ENCODE measurements around the gene ACLY.
"Not testable (repeated sequence)": the region's sequence is repeated elsewhere in the genome, so short reads cannot be mapped to it uniquely, and the experiment has no call there.

ACLY gene

GRCh38 chr17:41939693-41940090 lies 20.9 kb upstream of the ACLY start:
- no peak for DNase-seq (ENCODE audit: low read depth)
- H3K4me3 ChIP-seq (ENCODE audit: low read length) = no peak overlapping the region
- TF ChIP-seq, protein P1, sequence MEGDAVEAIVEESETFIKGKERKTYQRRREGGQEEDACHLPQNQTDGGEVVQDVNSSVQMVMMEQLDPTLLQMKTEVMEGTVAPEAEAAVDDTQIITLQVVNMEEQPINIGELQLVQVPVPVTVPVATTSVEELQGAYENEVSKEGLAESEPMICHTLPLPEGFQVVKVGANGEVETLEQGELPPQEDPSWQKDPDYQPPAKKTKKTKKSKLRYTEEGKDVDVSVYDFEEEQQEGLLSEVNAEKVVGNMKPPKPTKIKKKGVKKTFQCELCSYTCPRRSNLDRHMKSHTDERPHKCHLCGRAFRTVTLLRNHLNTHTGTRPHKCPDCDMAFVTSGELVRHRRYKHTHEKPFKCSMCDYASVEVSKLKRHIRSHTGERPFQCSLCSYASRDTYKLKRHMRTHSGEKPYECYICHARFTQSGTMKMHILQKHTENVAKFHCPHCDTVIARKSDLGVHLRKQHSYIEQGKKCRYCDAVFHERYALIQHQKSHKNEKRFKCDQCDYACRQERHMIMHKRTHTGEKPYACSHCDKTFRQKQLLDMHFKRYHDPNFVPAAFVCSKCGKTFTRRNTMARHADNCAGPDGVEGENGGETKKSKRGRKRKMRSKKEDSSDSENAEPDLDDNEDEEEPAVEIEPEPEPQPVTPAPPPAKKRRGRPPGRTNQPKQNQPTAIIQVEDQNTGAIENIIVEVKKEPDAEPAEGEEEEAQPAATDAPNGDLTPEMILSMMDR (IDR thresholded peaks at IDR 0.05; ENCODE audit: insufficient read depth, low read depth, low read length, missing control alignments) = no peak

DNA sequence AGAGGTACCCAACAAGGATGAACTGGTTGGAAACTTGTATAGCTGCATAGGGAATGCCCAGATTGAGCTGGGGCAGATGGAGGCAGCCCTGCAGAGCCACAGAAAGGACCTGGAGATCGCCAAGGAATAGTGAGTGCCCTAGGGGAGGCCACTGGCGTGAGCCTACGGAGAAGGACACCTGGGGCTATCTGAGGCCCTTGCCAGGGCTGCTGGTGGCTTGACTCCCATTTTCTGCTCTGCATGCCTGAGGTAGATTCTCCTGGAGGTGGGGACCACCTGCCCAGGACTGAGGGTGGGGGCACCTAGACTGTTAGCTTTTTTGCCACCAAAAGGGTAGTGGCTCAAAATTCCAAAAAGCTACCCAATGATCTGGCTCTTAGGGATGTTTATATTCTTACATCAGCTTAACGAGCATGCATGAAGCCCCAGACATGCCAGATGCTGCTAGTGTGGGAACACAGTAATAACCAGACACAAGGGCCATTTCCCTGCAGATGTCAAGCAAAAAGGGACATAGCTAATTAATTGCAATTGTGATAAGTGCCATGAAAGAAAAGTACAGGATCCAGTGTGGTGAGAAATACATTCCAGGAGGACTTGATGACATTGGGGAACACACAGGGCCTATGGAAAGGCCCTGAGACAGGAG lies 20.4 kb upstream of the ACLY start:
- no peak for DNase-seq (ENCODE audit: low read depth)
- TF ChIP-seq, protein P1 (IDR thresholded peaks at IDR 0.05; ENCODE audit: insufficient read depth, low read depth, low read length, missing control alignments) = no peak
- no peak overlapping the region for H3K4me3 ChIP-seq (ENCODE audit: low read length)

DNA sequence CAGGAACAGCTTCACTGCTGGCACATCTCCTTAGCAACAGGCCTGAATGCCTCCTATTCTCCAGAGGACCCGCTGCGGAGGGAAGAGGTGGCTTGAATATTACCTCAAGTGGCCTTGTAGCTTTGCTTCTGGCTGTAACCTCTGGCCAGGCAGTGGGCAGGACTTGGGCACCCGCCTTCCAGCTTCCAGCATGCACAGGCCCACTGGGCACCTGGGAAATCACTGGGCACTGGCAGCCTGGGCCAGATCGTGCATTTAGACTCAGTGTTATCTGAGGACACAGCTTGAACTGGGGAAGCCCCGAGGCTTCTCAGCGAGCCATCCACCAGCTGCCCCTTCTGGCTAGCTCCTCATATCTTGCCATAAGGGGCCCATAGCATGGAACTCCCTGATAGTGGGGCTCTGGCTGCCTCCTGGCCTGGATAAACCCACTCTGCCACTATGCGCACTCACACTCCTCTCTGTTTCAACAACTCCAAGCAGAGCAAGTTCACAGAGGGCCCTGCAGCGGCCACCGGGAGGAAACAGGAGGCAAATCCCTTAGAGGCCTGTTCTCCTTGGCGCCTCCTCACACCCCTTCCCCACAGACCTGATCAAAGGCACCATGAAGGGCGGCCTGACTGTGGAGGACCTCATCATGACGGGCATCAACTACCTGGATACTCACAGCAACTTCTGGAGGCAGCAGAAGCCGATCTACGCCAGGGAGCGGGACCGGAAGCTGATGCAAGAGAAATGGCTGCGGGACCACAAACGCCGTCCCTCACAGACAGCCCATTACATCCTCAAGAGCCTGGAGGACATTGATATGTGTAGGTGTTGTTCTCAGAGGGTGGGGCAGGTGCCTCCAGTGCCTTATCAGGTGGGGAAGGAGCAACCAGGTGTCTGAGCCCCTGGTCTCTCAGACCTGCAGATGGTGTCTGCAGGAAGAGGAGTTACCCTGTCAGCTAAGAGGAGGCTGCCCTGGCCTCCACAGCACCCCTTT lies 19.5 kb upstream of the ACLY start:
- TF ChIP-seq, protein P1 (IDR thresholded peaks at IDR 0.05; ENCODE audit: insufficient read depth, low read depth, low read length, missing control alignments) = no peak
- no peak for DNase-seq (ENCODE audit: low read depth)
- no peak overlapping the region for H3K4me3 ChIP-seq (ENCODE audit: low read length)

DNA sequence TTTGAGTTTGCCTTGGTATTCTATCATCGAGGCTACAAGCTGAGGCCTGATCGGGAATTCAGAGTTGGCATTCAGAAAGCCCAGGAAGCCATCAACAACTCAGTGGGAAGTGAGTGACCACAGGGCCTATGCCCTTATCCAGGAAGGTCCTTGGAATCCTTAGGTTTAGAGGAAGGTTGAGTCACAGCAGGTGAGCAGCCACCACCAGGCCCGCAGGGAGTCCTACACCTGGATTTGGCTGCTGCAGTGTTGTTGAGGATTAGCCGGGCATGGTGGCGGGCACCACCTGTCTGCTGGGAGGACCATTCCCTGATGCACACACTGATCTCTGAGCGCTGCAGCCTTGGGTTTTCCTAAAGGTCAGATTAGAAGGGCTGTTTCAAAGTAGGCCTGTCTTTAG lies 16.9 kb upstream of the ACLY start:
- TF ChIP-seq, protein P1 (IDR thresholded peaks at IDR 0.05; ENCODE audit: insufficient read depth, low read depth, low read length, missing control alignments) = no peak
- H3K4me3 ChIP-seq (ENCODE audit: low read length) = no peak overlapping the region
- DNase-seq (ENCODE audit: low read depth) = peak; percentile 17

DNA sequence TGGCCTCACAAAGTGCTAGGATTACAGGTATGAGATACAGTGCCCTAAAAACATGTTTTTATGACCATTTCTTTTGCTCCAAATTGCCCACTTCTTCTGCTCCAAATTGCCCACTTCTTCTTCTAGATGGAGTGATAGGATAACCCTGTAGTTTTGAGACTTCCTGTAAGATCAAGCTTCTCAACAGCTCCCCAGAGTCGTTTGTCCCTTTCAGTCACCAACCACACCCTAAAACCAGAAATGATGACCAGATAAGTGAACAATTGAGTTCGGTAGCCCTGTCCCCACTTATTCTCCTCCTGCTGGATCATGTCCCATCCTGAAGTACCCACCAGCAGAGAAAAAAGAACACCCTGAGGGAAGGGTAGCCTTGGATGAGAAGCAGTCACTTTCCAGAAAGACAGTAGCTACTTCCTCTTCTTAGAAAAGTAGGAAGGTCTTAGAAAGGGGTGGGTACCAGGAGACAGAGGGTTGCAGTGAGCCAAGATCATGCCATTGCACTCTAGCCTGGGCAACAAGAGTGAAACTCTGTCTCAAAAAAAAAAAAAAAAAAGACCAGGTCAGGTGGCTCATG lies 14.2 kb upstream of the ACLY start:
- no peak for DNase-seq (ENCODE audit: low read depth)
- TF ChIP-seq, protein P1 (IDR thresholded peaks at IDR 0.05; ENCODE audit: insufficient read depth, low read depth, low read length, missing control alignments) = no peak
- no peak overlapping the region for H3K4me3 ChIP-seq (ENCODE audit: low read length)

DNA sequence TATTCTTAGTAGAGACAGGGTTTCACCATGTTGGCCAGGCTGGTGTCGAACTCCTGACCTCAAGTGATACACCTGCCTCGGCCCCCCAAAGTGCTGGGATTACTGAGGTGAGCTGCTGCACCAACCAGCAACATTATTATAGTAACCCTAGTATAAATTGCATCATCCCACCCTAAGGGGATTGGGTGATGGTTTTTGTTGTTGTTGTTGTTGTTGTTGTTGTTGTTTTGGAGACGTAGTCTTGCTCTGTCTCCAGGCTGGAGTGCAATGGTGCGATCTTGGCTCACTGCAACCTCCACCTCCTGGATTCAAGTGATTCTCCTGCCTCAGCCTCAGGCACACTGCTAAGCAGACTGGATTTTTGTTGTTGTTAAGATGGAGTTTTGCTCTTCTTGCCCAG lies 13.0 kb upstream of the ACLY start:
- DNase-seq (ENCODE audit: low read depth); H3K4me3 ChIP-seq (ENCODE audit: low read length): not testable (repeated sequence)

DNA sequence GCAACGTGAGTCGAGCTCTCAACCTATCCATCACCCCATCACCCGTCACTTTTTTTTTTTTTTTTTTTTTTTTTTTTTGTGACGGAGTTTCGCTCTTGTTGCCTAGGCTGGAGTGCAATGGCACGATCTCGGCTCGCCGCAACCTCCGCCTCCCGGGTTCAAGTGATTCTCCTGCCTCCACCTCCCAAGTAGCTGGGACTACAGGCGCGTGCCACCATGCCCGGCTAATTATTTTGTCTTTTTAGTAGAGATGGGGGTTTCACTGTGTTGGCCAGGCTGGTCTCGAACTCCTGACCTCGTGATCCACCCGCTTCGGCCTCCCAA lies 12.0 kb upstream of the ACLY start:
- not testable (repeated sequence) for DNase-seq (ENCODE audit: low read depth)
- H3K4me3 ChIP-seq (ENCODE audit: low read length) = peak overlapping the region; percentile 59

All from epithelial cell of esophagus (primary cell).